Progenitor cell of endocrine pancreas (in vitro differentiated cells): ENCODE results near the gene VWDE. TPM values are rescaled to one million over a fixed set of nuclear protein-coding genes. Genes with fewer than 3 reads are reported as not detected.
"Not testable (repeated sequence)": the region's sequence is repeated elsewhere in the genome, so short reads cannot be mapped to it uniquely, and the experiment has no call there.

Source experiments
- DNase-seq: peaks from one replicate; pipeline ENCODE4 v3.0.0; 2021; ENCODE audit warnings: low spot score; ENCODE audit not compliant: unreplicated experiment
- H3K27ac Mint-ChIP-seq: 2 replicates; pipeline ENCODE4 v1.8.0; 2021; ENCODE audit warnings: mild to moderate bottlenecking, moderate library complexity, mixed read lengths
- H3K27me3 Mint-ChIP-seq: 2 replicates; pipeline ENCODE4 v1.8.0; 2021; ENCODE audit warnings: mixed read lengths
- H3K36me3 Mint-ChIP-seq: 2 replicates; pipeline ENCODE4 v1.8.0; 2022; ENCODE audit warnings: mixed read lengths; ENCODE audit not compliant: insufficient read depth
- H3K4me1 Mint-ChIP-seq: 2 replicates; pipeline ENCODE4 v1.8.0; 2021; ENCODE audit warnings: low read depth, mixed read lengths
- H3K4me3 Mint-ChIP-seq: 2 replicates; pipeline ENCODE4 v1.8.0; 2021; ENCODE audit warnings: low read depth, mild to moderate bottlenecking, moderate library complexity, mixed read lengths
- H3K9me3 Mint-ChIP-seq: 2 replicates; pipeline ENCODE4 v1.8.0; 2021; ENCODE audit warnings: low read depth, mixed read lengths
- long read RNA-seq: library from polyadenylated mRNA; unstranded; transcript quantifications from one replicate; pipeline ENCODE4 v2.0.0, GENCODE V29; 2020
- total RNA-seq: library from RNA; stranded (reverse); gene quantifications from 2 replicates; pipeline ENCODE4 v1.2.1, GENCODE V29; 2021
- TF ChIP-seq, protein P1 (sequence below): fragments of 200-600 bp; sonication (generic); IDR thresholded peaks from one replicate; pipeline ENCODE4 v1.5.0; 2021; ENCODE audit warnings: antibody characterized with exemption, mild to moderate bottlenecking; ENCODE audit not compliant: unreplicated experiment

VWDE gene
- total RNA-seq: 5.8 and 5.9 TPM in 2 replicates
- long read RNA-seq, partial matches to known transcripts: 2 of 3 reads
- long read RNA-seq, other reads (novel, unspliced or antisense): 0 of 3 reads

DNA sequence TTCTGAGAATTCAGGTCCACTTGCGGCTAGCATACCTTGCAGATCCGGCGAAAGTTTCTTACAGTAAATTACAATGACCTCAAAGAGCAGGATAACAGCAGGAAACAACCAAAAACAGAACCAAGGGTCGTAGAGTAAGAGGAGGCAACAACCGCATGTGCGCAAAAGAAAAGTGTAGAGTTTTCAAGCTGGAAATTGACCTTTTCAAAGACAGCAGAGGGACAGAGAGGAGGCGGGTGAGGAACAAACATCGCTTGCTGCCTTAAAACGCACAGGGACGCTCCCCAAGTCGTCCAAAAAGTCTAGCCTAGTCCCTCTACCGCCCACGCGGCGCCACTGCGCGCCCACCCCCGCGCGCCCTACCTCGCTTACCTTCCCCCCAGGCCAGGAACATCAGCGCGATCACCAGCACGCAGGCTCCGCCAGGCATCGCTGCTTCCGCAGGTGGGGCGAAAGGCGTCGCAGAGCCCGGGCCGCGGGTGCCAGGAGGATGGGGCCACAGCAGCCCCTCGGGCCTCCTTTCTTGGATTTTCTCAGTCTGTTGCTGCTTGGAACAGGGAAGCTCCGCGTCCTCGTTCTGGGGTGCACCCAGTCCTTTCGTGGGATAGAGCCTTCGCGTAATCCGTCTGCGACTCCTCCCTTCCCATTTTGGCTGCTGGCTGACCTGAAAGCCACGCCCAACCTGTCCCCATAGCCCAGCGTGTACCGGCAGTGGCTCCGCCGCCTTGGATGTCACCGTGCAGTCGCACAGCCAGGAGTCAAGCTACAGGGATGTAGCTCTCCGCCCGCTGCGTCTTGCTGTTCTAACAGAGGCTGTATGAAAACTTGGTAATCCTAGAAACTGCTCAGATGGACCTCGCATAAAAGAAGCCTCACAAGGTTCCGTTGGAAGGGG is at the start of gene VWDE:
VWDE (minus strand) TSS at position 579 of the 895 bp plus-strand sequence; CDS start at position 430, 149 bp downstream.
- H3K9me3 Mint-ChIP-seq: peaks cover 4% of the 10 kb centered on the region
- peak; percentile 51 for DNase-seq
- H3K4me3 Mint-ChIP-seq: peak within 1 kb of the TSS; percentile 91
- TF ChIP-seq, protein P1, sequence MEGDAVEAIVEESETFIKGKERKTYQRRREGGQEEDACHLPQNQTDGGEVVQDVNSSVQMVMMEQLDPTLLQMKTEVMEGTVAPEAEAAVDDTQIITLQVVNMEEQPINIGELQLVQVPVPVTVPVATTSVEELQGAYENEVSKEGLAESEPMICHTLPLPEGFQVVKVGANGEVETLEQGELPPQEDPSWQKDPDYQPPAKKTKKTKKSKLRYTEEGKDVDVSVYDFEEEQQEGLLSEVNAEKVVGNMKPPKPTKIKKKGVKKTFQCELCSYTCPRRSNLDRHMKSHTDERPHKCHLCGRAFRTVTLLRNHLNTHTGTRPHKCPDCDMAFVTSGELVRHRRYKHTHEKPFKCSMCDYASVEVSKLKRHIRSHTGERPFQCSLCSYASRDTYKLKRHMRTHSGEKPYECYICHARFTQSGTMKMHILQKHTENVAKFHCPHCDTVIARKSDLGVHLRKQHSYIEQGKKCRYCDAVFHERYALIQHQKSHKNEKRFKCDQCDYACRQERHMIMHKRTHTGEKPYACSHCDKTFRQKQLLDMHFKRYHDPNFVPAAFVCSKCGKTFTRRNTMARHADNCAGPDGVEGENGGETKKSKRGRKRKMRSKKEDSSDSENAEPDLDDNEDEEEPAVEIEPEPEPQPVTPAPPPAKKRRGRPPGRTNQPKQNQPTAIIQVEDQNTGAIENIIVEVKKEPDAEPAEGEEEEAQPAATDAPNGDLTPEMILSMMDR: peak; percentile 42
- peak within 1 kb of the TSS; percentile 61 for H3K27ac Mint-ChIP-seq
- H3K4me1 Mint-ChIP-seq: peaks cover 6% of the 10 kb centered on the region
- peaks cover 24% of the 10 kb centered on the region for H3K27me3 Mint-ChIP-seq
- H3K36me3 Mint-ChIP-seq: no peaks in the 10 kb centered on the region

DNA sequence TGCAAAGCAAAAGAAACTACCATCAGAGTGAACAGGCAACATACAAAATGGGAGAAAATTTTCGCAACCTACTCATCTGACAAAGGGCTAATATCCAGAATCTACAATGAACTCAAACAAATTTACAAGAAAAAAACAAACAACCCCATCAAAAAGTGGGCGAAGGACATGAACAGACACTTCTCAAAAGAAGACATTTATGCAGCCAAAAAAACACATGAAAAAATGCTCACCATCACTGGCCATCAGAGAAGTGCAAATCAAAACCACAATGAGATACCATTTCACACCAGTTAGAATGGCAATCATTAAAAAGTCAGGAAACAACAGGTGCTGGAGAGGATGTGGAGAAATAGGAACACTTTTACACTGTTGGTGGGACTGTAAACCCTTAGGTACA is 49.5 kb upstream of the VWDE start:
- not testable (repeated sequence) for H3K9me3 Mint-ChIP-seq, DNase-seq, H3K4me1 Mint-ChIP-seq, H3K36me3 Mint-ChIP-seq, H3K4me3 Mint-ChIP-seq, H3K27me3 Mint-ChIP-seq, H3K27ac Mint-ChIP-seq

- H3K36me3 Mint-ChIP-seq: no peaks in the 10 kb centered on the region
- H3K27me3 Mint-ChIP-seq: no peaks in the 10 kb centered on the region
- TF ChIP-seq, protein P1: no peak
- H3K9me3 Mint-ChIP-seq: no peaks in the 10 kb centered on the region
- no peak overlapping the region for H3K4me3 Mint-ChIP-seq
- H3K27ac Mint-ChIP-seq: no peak overlapping the region
- no peaks in the 10 kb centered on the region for H3K4me1 Mint-ChIP-seq
- no peak for DNase-seq
Observed at GRCh38 chr7:12450615-12451014, 47.0 kb upstream of the VWDE start.

GRCh38 chr7:12444785-12445184 is 41.1 kb upstream of the VWDE start:
- H3K4me1 Mint-ChIP-seq: peaks cover 2% of the 10 kb centered on the region
- no peak for DNase-seq
- no peaks in the 10 kb centered on the region for H3K9me3 Mint-ChIP-seq
- H3K27ac Mint-ChIP-seq: no peak overlapping the region
- H3K36me3 Mint-ChIP-seq: no peaks in the 10 kb centered on the region
- H3K4me3 Mint-ChIP-seq: no peak overlapping the region
- TF ChIP-seq, protein P1: no peak
- H3K27me3 Mint-ChIP-seq: no peaks in the 10 kb centered on the region

GRCh38 chr7:12440229-12440628 is 36.6 kb upstream of the VWDE start:
- Mint-ChIP-seq H3K27ac (no peak overlapping the region), H3K27me3 (no peaks in the 10 kb centered on the region), H3K4me3 (no peak overlapping the region), H3K36me3 (no peaks in the 10 kb centered on the region), H3K4me1 (peaks cover 4% of the 10 kb centered on the region), H3K9me3 (no peaks in the 10 kb centered on the region)
- TF ChIP-seq, protein P1: no peak
- no peak for DNase-seq
